PC-9 (cell line): ENCODE measurements around the gene NFASC.

Experiments
- CTCF ChIP-seq: fragments of 200-600 bp; sonication (generic); conservative IDR thresholded peaks from 2 replicates; pipeline ENCODE4 v1.6.1; 2017; ENCODE audit warnings: mixed run types, antibody characterized with exemption, mild to moderate bottlenecking, moderate library complexity
- EZH2 ChIP-seq: fragments of 200-600 bp; sonication (generic); IDR thresholded peaks from 2 replicates; pipeline ENCODE4 v1.8.0; 2017; ENCODE audit warnings: antibody characterized with exemption, low read depth

- TF ChIP-seq CTCF (no peak), EZH2 (no peak; the same call in 1 of the 2 replicates)
Measured at GRCh38 chr1:205044741-205045140, 174.1 kb downstream of the NFASC start.
